ENCODE measurements around the gene JPH3. TPM values are rescaled to one million over a fixed set of nuclear protein-coding genes. Genes with fewer than 3 reads are reported as not detected.

The JPH3 gene
- total and polyA plus RNA-seq, 3 donors from 2014 or later: 3.2 to 8.7 (median 8.3) TPM

DNA sequence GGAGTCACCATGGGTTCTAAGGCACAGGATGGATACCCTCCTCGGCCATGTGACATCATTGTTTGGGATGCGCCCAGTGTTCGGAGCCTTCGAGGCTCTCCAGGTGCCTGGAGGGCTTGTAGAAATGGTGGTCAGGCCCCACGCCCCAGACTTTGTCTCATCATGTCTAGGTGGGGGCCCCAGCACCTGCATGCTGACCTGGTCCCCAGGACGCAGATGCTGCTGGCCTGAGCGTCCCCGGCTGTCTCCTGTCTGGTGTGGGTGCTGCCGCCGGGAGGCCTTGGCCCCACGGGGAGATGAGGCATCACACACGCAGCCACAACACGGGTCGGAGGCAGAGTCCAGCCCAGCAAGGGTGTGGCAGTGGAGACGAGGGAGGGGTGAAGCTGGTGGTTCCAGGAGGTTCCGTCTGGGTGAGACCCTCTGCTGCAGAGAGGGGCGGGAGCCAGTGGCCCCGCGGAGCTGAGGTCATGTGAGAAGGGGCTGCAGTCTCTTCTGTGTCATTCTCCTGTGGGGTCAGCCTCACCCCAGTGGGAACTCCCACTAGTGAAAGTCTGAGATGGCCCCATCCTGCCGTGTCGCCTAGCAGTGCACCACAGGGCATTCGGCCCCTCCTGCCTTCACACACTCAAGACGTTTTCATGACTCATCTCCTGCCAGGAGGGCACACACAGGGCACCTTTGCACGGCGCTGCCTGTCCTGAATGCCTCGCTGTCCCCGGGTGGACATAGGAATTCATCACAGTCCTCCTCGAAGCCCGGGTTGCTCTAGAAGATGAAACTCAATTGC, 46.6 kb downstream of the JPH3 start:
- H3K9me3 ChIP-seq: no peaks in the 10 kb centered on the region
- TF ChIP-seq, protein P1, sequence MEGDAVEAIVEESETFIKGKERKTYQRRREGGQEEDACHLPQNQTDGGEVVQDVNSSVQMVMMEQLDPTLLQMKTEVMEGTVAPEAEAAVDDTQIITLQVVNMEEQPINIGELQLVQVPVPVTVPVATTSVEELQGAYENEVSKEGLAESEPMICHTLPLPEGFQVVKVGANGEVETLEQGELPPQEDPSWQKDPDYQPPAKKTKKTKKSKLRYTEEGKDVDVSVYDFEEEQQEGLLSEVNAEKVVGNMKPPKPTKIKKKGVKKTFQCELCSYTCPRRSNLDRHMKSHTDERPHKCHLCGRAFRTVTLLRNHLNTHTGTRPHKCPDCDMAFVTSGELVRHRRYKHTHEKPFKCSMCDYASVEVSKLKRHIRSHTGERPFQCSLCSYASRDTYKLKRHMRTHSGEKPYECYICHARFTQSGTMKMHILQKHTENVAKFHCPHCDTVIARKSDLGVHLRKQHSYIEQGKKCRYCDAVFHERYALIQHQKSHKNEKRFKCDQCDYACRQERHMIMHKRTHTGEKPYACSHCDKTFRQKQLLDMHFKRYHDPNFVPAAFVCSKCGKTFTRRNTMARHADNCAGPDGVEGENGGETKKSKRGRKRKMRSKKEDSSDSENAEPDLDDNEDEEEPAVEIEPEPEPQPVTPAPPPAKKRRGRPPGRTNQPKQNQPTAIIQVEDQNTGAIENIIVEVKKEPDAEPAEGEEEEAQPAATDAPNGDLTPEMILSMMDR (IDR thresholded peaks at IDR 0.05): no peak
- TF ChIP-seq POLR2A (IDR thresholded peaks at IDR 0.05): no peak
- no peak overlapping the region for H3K27ac ChIP-seq
- H3K4me1 ChIP-seq: no peaks in the 10 kb centered on the region
- no peaks in the 10 kb centered on the region for H3K27me3 ChIP-seq
- WGBS, 2 donors: 77 to 86% methylated on average over 22 to 29 of the region's 29 CpGs
- H3K36me3 ChIP-seq (ENCODE audit: low read depth, missing control alignments): no peaks in the 10 kb centered on the region
- no peak for DNase-seq
- intact Hi-C loops (cut with DNase I; ENCODE audit: low total_unique reads): no loop called here
- no peak overlapping the region for H3K4me3 ChIP-seq

DNA sequence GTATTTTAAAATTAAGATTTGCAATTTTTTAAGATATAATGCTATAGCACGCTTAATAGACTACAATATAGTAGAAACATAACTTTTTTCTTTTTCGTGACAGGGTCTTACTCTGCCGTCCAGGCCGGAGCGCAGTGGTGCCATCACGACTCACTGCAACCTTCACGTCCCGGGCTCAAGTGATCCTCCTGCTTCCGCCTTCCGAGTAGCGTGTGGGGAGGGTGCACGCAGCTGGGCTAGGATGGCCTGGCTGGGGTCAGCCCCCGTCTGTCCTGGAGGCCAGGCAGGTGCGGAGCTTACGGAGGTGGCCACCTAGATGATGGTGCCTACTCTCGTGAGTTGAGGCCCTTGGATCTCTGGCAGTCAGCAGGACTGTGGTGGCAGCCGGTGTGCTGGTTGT, 50.1 kb downstream of the JPH3 start:
- Histone ChIP-seq H3K4me3 (no peak overlapping the region), H3K4me1 (no peaks in the 10 kb centered on the region), H3K9me3 (no peaks in the 10 kb centered on the region), H3K27ac (no peak overlapping the region), H3K27me3 (no peaks in the 10 kb centered on the region), H3K36me3 (ENCODE audit: low read depth, missing control alignments) (no peaks in the 10 kb centered on the region)
- intact Hi-C loops (cut with DNase I; ENCODE audit: low total_unique reads): no loop called here
- WGBS, 2 donors: 91 to 94% methylated on average over 15 to 17 of the region's 17 CpGs
- no peak for DNase-seq
- no peak for TF ChIP-seq POLR2A (IDR thresholded peaks at IDR 0.05)
- TF ChIP-seq, protein P1 (IDR thresholded peaks at IDR 0.05): no peak

DNA sequence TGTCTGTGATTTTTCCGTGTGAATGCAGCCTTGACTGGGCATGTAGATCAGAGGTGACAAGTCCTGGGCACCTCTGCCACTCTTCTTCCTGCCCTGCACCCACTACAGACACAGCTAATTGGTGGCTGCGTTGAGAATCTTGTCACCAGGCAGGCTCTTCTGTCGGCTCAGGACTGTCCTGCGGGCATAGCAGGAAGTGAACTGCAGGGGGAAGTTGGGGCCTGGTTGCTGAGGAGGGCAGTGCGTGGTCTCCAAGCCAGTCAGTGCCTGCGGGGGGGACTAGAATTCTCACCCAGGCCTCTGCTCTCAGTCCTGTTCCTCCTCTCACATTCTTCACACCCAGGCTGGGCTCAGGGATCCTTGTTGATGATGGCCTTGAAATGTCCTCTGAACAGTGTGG, 50.5 kb downstream of the JPH3 start:
- TF ChIP-seq POLR2A (IDR thresholded peaks at IDR 0.05): no peak
- TF ChIP-seq, protein P1 (IDR thresholded peaks at IDR 0.05): no peak
- Histone ChIP-seq H3K4me1 (no peaks in the 10 kb centered on the region), H3K27me3 (no peaks in the 10 kb centered on the region), H3K27ac (no peak overlapping the region), H3K4me3 (no peak overlapping the region), H3K9me3 (no peaks in the 10 kb centered on the region), H3K36me3 (ENCODE audit: low read depth, missing control alignments) (no peaks in the 10 kb centered on the region)
- no peak for DNase-seq
- 73 to 89% methylated on average over 3 to 6 of the region's 6 CpGs for WGBS, 2 donors
- intact Hi-C loops (cut with DNase I; ENCODE audit: low total_unique reads): no loop called here

DNA sequence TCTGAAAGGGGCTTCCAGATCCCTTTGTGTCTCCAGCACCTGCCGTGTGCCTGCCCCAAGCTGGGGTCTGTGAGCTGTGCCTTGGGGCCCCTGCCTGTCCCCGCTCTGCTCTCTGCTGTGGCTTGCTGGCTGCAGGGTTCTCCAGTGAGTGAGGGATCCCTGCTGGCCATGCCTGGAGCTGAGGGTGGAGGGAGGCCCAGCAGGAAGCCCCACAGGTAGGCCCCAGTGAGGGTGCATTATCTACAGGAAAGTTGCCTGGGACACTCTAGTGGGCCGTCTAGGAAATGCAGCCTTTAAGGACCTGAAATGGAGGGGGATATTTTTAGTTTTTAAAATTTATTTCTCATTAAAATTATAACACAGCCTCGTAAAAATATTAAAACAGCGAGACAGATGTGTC, 50.9 kb downstream of the JPH3 start:
- H3K9me3 ChIP-seq: no peaks in the 10 kb centered on the region
- no peak overlapping the region for H3K27ac ChIP-seq
- no peak for DNase-seq
- WGBS, 2 donors: 68 to 72% methylated on average over 4 to 5 of the region's 5 CpGs
- no peak overlapping the region for H3K4me3 ChIP-seq
- no peaks in the 10 kb centered on the region for H3K4me1 ChIP-seq
- no peak for TF ChIP-seq POLR2A (IDR thresholded peaks at IDR 0.05)
- TF ChIP-seq, protein P1 (IDR thresholded peaks at IDR 0.05): peak in 2 of 3 experiments; percentile 30 to 52
- intact Hi-C loops (cut with DNase I; ENCODE audit: low total_unique reads): no loop called here
- no peaks in the 10 kb centered on the region for H3K36me3 ChIP-seq (ENCODE audit: low read depth, missing control alignments)
- no peaks in the 10 kb centered on the region for H3K27me3 ChIP-seq

DNA sequence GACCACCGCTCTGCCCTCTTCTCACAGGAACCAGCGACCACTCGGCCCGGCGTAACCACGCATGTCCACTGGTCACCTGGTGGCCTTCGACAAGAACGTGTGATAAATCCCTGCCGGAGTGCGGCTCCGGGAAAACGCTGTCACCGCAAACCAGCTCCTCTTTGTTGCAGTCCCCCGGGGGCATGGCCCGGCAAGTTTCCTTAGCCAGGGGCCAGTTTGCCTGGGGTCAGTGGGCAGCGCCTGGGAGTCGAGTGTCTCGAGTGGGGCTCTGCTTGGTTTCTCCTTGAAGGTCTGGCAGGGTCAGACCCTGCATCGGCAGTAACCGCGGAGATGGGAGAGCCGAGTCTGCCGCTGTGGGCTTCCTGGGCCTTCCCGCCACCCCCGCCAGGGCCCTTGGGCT, 52.5 kb downstream of the JPH3 start:
- no peak overlapping the region for H3K4me3 ChIP-seq
- WGBS, 2 donors: 79 to 86% methylated on average over 6 to 25 of the region's 25 CpGs
- no peak overlapping the region for H3K27ac ChIP-seq
- TF ChIP-seq POLR2A (IDR thresholded peaks at IDR 0.05): no peak
- TF ChIP-seq, protein P1 (IDR thresholded peaks at IDR 0.05): no peak
- no peaks in the 10 kb centered on the region for H3K36me3 ChIP-seq (ENCODE audit: low read depth, missing control alignments)
- H3K9me3 ChIP-seq: no peaks in the 10 kb centered on the region
- no peaks in the 10 kb centered on the region for H3K4me1 ChIP-seq
- no peak for DNase-seq
- H3K27me3 ChIP-seq: no peaks in the 10 kb centered on the region
- intact Hi-C loops (cut with DNase I; ENCODE audit: low total_unique reads): no loop called here

Measured in testis (tissue), 3 donors.